ENCODE measurements around the gene TMEM87B. TPM values are rescaled to one million over a fixed set of nuclear protein-coding genes. Genes with fewer than 3 reads are reported as not detected.

Gene TMEM87B
- total RNA-seq, 2 donors from 2014 or later: 21.5 to 60.7 TPM

DNA sequence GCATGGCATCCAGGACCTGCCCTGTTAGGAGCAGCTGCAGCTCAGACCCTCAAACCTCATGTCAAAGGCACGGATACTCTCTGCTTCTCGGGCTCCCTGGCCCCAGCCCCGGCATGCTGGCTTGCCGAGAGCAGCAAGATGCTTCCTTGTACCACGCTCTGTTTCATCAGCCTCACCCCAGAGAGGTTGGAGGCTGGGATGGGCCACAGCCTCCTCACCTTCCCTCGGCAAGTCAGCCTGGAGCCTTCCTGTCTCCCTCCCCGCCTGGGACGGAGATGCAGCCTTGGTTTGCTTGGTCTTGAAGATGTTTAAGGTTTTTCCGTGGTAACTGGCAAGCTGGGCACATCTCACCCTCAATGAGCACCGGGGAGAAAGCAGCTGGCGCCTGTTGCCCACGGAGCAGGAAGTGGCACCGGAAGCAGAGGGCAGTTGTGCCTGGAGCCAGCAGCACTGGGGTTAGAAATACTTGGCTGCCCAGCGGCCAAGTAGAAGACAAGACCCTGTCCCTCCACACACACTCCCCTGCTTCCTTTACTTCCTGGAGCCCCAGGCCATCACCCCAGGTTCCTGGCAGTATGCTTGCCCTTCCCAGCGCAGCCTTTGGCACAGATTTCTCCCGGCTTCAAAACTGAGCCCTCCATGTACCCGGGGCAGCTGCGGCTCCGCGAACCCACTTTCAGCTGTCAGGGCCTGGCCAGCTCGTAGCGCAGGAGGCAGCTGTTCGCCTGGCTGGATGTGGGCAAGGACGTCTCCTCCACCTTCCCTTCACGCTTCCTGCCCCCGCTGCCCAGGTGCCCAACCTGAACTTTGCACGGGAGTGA lies 100.5 kb downstream of the TMEM87B start:
- intact Hi-C loops (cut with DNase I): no loop called here
- no peak for DNase-seq (ENCODE audit: low spot score)

DNA sequence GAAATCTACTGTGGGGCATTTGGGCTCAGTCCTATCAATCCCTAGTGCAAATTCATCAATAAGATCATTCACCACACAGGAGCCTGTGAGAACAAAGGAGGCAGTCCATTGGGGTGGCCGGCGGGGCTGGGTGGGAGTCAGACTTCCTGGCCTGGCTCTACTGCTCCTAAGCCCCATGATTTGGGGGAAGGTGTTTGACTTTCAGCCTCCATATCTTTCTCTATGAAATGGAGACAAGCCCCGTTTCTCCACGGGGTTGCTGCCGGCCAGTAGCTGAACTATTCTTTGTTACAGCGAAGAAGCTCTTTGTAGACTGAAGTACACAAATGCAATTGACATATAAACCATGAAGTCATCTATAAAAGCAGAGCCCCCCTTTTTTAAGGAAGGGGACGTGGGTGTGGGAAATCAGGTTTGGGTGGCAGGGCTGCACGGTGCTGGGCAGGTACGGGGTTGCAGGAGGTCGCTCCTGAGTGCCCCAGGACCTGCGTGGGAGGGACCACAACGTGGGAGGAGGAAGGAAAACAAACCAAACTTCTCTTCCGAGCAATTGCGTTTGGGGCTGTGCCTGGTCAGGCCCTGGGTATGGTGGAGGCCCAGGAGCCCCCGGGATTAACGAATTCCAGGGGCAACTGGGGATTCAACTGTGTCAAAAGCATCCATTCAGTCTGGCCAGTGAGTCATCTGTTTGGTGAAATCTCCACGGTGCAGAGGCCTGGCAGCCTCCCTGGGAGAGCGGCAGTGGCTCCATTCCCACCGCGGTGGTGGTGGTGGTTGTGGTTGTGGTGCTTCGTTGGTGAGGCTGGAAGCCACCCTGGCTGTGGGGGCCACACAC lies 101.3 kb downstream of the TMEM87B start:
- no peak for DNase-seq (ENCODE audit: low spot score)
- no peaks in the 10 kb centered on the region for H3K36me3 ChIP-seq
- no peaks in the 10 kb centered on the region for H3K9me3 ChIP-seq
- H3K27me3 ChIP-seq (replicated peaks; ENCODE audit: insufficient read depth): no peaks in the 10 kb centered on the region
- WGBS: 57% methylated on average over 21 of the region's 21 CpGs
- TF ChIP-seq POLR2A (IDR thresholded peaks at IDR 0.05) (no peak), POLR2AphosphoS5 (IDR thresholded peaks at IDR 0.05) (no peak)
- TF ChIP-seq, protein P1, sequence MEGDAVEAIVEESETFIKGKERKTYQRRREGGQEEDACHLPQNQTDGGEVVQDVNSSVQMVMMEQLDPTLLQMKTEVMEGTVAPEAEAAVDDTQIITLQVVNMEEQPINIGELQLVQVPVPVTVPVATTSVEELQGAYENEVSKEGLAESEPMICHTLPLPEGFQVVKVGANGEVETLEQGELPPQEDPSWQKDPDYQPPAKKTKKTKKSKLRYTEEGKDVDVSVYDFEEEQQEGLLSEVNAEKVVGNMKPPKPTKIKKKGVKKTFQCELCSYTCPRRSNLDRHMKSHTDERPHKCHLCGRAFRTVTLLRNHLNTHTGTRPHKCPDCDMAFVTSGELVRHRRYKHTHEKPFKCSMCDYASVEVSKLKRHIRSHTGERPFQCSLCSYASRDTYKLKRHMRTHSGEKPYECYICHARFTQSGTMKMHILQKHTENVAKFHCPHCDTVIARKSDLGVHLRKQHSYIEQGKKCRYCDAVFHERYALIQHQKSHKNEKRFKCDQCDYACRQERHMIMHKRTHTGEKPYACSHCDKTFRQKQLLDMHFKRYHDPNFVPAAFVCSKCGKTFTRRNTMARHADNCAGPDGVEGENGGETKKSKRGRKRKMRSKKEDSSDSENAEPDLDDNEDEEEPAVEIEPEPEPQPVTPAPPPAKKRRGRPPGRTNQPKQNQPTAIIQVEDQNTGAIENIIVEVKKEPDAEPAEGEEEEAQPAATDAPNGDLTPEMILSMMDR (IDR thresholded peaks at IDR 0.05): no peak
- H3K4me1 ChIP-seq (replicated peaks): no peaks in the 10 kb centered on the region
- intact Hi-C loops (cut with DNase I): no loop called here
- H3K27ac ChIP-seq: no peak overlapping the region
- H3K4me3 ChIP-seq: no peak overlapping the region

More for the DNA sequence above, 100.5 kb downstream of the TMEM87B start:
- 84% methylated on average over 26 of the region's 27 CpGs for whole genome bisulfite sequencing
- no peaks in the 10 kb centered on the region for H3K4me1 ChIP-seq (replicated peaks)
- H3K27ac ChIP-seq: no peak overlapping the region
- no peak for TF ChIP-seq POLR2A (IDR thresholded peaks at IDR 0.05)
- TF ChIP-seq, protein P1 (IDR thresholded peaks at IDR 0.05): no peak
- TF ChIP-seq POLR2AphosphoS5 (IDR thresholded peaks at IDR 0.05): no peak
- no peak overlapping the region for H3K4me3 ChIP-seq
- no peaks in the 10 kb centered on the region for H3K27me3 ChIP-seq (replicated peaks; ENCODE audit: insufficient read depth)
- H3K9me3 ChIP-seq: no peaks in the 10 kb centered on the region
- no peaks in the 10 kb centered on the region for H3K36me3 ChIP-seq

DNA sequence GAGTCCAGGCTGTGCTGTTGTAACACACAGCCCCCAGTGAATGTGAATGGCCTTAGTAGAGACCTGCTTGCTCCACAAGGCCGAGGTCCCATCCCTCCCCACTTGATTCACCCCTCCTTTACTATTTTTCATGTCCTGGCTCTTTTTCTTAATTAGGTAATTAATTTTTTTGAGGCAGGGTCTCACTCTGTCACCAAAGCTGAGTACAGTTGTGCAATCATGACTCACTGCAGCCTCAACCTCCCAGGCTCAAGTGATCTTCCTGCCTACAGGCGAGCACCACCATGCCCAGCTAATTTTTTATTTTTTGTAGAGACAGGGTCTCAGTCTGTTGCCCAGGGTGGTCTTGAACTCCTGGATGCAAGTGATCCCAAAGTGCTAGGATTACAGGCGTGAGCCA lies 102.4 kb downstream of the TMEM87B start:
- Histone ChIP-seq H3K9me3 (no peaks in the 10 kb centered on the region), H3K4me3 (no peak overlapping the region), H3K27me3 (replicated peaks; ENCODE audit: insufficient read depth) (no peaks in the 10 kb centered on the region), H3K36me3 (no peaks in the 10 kb centered on the region), H3K27ac (no peak overlapping the region), H3K4me1 (replicated peaks) (no peaks in the 10 kb centered on the region)
- 94% methylated on average over 3 of the region's 3 CpGs for WGBS
- DNase-seq (ENCODE audit: low spot score): no peak
- TF ChIP-seq POLR2AphosphoS5 (IDR thresholded peaks at IDR 0.05) (no peak), POLR2A (IDR thresholded peaks at IDR 0.05) (no peak)
- TF ChIP-seq, protein P1 (IDR thresholded peaks at IDR 0.05): no peak
- intact Hi-C loops (cut with DNase I): no loop called here

DNA sequence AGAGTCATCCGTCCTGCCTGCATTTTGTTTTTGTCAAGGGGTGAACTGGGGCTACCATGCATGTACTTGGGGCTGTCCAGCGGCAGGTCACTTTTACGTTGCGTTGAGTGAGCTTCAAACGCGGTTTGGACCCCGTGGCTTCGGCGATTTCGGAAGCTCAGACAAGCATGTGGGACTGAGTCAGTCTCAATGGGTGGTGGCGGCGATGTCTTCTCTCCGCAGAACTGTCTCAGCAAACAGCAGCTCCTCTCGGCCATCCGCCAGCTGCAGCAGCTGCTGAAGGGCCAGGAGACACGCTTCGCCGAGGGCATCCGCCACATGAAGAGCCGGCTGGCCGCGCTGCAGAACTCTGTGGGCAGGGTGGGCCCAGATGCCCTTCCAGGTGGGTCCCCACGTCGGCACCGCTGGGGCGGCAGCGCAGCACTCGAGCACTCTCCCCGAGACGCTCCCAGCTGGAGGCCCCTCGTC lies 104.4 kb downstream of the TMEM87B start:
- no peak overlapping the region for H3K4me3 ChIP-seq
- TF ChIP-seq, protein P1 (IDR thresholded peaks at IDR 0.05): no peak
- TF ChIP-seq POLR2AphosphoS5 (IDR thresholded peaks at IDR 0.05) (no peak), POLR2A (IDR thresholded peaks at IDR 0.05) (no peak)
- WGBS: 95% methylated on average over 31 of the region's 31 CpGs
- no peaks in the 10 kb centered on the region for H3K4me1 ChIP-seq (replicated peaks)
- no peak overlapping the region for H3K27ac ChIP-seq
- no peaks in the 10 kb centered on the region for H3K27me3 ChIP-seq (replicated peaks; ENCODE audit: insufficient read depth)
- no peaks in the 10 kb centered on the region for H3K36me3 ChIP-seq
- no peak for DNase-seq (ENCODE audit: low spot score)
- H3K9me3 ChIP-seq: no peaks in the 10 kb centered on the region
- intact Hi-C loops (cut with DNase I): no loop called here
